ENCODE results near the gene PTPRD.
"Not testable (repeated sequence)": the region's sequence is repeated elsewhere in the genome, so short reads cannot be mapped to it uniquely, and the experiment has no call there.

The PTPRD gene

DNA sequence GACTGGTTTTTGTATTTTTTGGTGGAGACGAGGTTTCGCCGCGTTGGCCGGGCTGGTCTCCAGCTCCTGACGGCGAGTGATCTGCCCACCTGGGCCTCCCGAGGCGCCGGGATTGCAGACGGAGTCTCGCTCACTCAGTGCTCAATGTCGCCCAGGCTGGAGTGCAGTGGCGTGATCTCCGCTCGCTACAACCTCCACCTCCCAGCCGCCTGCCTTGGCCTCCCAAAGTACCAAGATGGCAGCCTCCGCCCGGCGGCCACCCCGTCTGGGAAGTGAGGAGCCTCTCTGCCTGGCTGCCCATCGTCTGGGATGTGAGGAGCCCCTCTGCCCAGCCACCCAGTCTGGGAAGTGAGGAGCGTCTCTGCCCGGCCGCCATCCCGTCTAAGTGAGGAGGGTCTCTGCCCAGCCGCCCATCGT, 163.6 kb downstream of the PTPRD start:
- not testable (repeated sequence) for DNase-seq

DNA sequence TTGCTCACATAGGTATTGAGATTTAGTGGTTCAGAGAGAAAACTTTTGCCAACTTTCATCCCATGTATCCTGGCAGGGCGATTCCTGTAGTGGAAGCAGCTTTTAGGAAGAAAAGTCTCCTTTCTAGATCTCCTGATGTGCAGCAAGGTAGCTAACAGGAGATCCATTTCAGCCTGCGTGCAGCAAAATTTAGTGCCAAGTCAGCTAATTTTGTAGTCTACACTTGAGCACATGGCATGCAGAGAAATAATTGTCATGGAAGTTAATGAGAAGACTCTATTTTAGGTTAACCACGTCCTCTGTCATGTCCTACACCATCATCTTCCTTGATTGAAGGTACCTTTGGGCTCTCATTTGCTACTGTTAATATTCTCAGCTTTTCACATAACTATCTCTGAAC, 165.8 kb downstream of the PTPRD start:
- no peak for DNase-seq

DNA sequence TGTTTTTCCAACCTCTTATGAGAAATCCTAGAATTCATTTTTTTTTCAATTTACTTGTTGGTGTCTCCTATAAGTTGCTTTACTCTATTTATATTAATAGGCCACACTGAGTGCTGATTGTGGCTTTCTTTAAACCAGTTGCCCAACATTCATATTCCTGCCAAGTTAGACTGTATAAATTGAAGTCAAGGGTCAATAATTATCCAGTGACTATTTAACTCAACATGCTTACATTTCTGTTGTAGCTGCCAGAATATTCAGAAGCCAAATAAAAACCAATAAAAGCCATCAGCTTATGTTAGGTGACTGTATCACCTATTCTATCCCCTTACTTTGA, 169.0 kb downstream of the PTPRD start:
- no peak for DNase-seq

DNA sequence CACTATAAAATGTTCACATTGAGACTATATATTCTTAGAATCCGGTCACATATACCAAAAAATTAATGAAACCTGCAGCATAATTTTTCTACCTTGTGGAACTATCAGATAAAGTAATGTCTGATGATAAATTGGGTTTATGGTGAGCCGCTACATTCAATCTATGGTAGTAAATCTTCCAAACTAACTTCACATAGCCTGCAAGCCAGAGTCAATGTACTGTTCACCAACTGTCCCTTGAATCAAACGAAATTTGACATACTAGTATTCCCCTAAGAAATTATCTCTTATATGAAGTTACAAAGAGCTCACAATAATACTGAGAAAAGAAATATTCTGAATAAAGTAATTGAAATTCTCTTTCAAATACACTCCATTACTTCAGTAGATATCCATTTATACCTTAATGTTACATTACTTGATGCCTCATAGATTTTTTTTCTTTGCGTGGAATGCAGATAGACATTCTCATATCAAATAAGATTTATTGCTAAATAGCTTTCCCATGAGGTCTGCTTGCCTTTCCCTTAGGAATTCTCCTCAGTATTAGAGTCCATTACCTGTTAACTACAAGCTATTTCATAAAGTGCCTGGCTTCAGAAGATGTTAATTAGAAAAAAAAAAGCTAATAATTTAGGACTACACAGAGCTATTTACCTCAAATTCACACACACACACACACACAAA, 169.5 kb downstream of the PTPRD start:
- DNase-seq: no peak

DNA sequence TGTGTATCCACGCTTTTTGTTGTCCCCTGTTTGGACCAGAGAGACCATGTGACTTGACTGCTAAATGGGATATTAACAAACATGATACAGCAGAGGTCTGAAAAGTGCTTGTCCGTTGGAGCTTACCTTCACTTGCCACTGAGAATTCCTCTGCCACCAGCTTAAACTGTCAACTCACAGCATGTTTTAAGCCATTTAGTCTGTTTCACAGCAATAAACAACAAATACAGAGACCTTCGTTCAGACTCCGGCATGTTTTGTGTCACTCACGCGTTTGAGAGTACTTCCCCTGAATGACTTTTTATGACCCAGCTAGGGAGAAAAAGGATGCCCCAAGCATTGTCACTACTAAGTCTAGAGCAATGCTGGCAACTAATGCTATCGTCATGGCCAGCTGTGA, 173.8 kb downstream of the PTPRD start:
- no peak for DNase-seq

DNA sequence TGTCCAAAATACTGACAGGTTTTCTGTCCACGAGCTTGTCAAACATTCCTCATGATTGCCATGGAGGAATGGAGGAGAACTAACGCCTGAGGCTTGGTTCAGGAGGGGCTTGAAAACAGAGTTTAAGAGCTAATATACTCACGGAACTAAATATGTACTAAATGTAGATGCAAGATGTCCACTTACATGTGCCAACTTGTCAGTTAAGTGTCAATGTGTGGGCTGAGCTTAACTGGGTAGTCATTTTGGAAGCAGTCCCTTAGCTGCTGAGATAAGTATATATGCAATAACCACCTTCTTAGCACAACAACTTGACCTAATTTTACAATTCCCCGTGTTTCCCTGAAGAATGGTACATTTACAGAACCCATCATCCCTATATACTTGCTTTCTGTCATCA, 176.0 kb downstream of the PTPRD start:
- no peak for DNase-seq

DNA sequence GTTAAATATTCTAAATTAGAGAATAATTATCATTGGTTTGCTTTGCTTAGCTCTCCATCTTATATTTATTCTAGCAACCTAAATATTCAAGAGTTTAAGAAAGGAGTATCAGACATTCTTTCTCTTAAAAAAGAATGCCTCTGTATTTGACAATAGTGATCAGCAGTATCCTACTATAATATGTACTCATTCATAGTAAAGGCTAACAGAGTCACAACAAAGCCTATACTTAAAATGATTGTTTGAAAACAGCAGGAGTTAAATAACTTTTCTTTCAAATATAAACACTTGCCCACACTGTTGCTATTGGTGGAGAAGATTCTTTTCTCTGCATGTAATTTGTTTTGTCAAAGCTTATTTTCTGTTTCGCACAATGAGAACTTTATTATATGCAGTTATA, 178.4 kb downstream of the PTPRD start:
- no peak for DNase-seq

DNA sequence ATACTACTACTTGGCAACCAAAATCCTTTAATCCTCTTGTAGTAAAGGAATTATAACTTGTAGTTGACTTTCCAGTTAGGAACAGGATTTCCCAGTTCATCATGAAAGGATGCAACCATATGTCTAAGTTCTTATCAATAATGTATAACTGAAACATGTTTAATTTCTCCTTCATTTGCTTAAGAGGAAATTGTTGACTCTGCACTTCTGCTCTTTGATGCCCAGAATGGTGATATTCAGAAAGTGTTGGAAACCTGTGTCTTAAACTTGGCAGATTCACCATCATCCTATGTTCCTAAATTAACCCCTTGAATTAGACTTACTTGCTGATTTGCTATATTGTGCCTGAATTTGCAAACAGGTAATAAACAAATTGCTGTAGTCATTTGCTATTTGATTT, 201.5 kb downstream of the PTPRD start:
- DNase-seq: no peak

DNA sequence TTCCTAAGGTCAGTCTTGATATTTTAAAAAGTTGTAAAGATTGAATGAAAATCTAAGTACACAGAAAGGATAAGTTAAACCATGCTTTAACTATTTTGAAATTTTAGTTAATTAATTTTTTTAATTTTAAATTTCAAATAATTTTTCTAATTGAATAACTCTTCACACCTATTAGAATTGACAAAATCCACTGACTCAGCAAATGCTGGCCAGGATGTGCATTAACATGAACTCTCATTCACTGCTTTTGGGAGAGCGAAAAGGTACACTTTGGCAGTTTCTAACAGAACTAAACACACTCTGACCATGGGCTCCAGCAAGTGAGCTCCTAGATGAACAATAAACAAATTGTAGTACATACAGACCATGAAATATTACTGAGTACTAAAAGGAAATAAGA, 209.5 kb downstream of the PTPRD start:
- no peak for DNase-seq

DNA sequence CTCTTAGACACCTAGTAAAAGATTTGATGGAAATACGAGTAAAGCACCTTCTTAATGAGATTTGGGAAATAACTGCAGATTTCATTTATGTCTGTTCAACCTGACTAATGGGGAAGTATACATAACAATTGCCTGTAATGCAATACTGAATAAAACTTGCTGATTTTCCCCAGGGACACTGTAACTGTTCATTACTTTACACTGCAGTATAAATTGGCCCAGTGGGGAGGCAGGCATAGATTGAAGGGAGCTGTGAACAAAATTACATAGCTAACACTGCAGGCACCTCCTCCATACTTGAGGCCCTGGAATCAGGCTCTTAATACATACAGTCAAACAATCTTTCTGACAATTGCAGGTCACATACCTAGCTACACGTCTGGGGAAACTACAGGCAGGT, 216.2 kb downstream of the PTPRD start:
- no peak for DNase-seq

DNA sequence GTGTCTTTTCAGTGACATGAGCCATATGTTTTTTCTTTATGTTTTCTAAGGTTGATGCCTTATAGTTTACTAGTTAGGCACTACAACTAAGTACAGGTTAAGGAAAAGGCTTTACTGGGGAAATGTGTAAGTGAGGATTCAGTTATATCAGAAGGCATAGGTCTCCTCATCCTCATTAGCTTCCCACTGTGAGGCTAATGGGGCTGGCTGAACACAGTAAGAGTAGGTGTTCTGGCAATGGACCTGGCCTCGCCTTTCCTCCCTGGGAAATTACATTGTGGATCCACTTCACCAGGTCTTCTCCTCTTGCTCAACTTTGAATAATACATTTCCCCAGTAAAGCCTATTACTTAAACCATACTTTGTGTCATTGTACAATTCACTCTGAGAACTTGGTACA, 225.5 kb downstream of the PTPRD start:
- DNase-seq: no peak

DNA sequence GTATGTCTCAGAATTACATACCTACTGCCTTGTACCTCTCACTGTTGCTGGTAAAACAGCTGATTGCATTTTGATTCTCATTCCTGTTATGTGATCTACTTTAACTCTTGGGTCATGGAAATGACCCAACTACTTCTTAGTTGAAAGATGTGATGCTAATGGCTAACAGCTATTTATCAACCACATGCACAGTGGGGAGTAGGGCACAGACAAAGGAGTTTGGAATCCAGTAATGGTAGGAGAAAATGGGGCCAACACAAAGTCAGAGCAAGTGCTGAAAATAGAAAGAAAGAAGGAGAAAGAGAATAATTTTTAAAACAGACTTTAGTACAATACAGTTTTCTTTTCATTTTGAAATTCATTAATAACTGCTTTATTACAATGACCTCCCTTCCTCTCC, 241.0 kb downstream of the PTPRD start:
- no peak for DNase-seq

DNA sequence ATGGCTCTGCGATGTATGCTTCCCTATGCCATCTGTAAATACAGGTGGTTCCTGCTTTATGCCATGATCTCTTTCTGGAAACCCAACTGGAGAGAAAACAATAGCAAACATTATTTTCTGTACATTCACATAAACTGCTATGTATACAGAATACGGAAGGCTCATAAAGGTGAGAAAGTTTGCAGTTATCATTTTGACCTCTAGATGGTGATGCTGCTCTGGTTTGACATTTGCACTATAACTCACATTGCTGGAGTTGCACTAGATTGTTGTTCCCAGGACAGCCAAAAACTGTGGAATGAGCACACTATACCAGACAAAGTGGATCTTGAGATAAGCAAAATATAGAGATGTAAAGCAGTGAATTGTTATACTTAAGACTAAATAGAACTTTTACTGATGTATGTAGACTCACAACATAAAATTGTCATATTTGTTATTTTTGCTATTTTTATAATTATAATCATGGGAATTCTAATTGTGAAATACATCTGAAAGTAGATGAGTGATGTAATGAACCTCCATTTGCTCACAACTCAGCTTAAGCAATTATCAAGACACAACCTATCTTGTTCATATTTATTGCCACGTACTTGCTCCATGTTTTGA, 246.5 kb downstream of the PTPRD start:
- no peak for DNase-seq

DNA sequence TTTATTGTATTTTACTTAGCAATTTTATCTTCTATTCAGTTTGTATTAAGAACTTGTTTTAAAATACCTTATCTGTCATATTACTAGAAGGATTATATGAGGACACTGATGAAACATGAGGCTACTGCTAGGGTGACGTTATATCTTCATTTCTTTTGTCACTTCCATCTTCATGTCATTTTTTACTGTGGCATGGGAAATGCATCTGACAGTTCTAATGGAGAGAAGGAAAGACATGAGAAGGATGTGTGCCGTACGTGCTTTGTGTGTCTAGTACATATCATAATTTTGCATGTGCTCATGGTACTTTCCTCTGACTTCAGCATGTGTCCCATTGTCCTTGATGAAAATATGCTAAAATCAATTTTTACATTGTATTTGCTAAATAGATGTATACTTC, 258.2 kb downstream of the PTPRD start:
- no peak for DNase-seq

DNA sequence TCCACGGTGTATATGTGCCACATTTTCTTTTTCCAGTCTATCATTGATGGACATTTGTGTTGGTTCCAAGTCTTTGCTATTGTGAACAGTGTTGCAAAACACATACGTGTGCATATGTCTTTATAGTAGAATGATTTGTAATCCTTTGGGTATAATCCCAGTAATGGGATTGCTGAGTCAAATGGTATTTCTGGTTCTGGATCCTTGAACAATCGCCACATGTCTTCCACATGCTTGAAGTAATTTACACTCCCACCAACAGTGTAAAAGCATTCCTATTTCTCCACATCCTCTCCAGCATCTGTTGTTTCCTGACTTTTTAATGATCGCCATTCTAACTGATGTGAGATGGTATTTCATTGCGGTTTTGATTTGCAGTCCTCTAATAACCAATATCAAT, 267.2 kb downstream of the PTPRD start:
- not testable (repeated sequence) for DNase-seq

DNA sequence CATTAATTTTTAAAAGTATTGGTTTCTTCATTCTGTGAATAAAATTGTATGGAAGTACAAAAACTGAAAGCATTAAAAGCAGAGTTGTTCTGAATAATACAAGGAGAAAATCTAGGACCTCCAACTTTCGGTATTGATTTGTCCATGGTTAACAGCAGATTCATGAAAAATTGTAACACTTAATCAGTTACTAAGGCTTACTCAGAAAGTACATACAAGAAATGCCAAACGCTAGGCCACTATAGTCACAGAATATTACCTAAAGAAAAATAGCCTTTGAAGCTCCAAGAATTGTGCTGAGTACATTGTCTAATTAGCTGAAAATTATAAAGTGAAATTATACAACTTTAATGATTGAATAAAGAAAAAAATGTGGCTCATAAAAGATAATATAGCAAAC, 271.7 kb downstream of the PTPRD start:
- no peak for DNase-seq

DNA sequence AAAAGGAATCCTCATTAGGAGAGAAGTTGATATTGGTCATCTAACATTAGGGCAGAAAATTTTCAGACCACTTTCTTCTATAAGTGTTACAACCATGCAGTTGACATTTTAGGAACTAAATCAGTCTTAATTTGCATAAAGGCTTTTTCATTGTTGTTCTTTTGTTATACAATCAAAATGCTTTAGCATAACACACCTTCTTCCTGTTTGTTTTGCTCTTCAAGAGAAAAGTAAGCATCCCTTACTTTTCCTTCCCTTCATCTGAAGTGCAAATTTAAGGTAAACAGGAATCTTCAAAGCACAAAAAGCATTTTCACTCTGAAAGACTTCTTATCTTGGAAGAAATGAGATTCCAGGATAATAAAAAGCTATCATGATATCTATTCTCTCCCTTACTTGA, 273.6 kb downstream of the PTPRD start:
- no peak for DNase-seq

DNA sequence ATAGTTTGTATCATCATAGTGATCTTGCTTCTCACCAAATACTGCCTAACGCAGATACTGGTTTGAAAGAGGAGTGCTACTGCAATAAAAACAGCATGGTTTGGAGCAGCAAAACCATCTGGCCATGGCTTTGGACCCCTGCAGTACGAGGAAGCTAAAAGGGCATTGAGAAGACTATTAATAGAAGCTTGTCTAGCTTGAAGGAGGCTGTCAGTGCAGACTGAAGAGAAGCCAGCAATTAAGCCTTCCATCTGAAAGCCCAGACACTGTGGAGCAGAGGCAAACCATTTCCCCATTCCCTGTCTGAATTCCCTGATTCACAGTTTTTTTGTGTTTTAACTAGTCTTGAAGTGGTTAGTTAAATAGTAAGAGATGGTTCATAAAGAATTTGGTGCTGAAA, 281.6 kb downstream of the PTPRD start:
- no peak for DNase-seq

DNA sequence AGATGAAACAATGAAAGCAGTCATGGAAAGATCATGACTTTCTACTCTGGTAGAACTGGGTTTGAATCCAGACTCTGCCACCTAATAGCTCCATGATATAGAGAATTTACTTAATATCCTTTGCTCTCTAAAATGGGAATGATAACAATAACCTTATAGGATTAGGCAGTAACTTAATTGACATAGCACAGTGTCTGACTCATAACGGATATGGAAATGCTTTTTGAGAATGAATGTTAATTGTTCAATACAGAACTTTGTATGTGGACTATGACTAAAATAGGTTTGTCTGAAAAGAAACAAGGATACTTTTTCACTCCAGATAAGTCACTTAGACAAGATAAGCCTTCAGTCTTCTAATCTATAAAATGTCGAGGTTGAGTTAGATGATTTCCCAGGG, 330.7 kb downstream of the PTPRD start:
- no peak for DNase-seq

DNA sequence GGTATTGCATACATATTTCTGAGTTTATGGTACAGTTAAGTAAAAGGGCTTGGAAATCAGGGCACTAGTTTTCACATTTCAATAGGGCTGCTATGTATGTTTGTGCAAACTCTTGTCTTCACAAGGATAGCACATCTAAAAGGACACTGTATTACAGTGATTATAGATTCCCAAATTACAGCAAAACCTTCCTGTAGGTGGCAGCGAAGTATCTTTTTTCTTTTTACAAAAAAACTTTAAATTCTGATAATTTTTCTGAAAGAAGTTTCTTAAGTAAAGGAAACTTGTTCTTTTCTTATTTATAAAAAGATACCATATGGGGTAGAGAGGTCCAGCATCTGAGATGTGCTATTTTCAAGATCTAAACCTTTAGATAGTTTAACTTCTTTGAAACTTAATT, 337.8 kb downstream of the PTPRD start:
- DNase-seq: no peak

DNA sequence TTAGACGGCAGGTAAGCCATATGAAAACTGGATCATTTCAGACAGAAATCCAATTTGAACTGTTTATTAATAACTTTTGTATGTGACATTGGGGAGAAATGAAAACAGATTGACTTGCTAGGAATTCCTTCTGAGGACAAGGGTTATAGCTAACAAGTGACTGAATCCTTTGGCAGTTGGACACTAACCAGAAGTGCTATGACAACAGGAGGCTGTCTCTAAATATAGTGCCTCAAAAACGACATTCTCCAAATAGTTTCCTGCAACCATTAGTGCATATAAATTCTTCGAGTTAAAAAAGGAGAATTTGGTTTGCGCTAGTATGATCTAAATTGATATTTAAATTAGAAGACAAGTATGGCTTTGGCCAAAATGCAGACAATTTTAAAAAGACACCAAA, 338.6 kb downstream of the PTPRD start:
- DNase-seq: no peak

DNA sequence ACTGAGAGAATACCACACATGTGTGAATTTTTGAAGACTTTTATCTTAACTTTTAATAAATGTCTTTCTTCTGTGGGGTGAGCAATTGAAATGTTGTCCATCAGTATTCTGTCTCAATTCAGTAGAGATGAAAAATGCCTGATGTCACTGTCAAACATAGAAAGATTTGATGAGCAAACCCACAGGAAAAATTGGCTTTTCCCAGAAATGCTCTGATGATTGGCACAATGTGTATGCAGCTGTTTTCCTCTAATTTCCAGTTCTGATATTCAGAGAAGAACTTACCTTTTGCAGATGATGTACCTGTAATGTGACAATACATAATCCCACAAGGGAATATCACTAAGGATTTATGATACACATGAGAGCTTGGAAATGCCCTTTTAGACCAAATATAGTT, 340.0 kb downstream of the PTPRD start:
- DNase-seq: no peak

DNA sequence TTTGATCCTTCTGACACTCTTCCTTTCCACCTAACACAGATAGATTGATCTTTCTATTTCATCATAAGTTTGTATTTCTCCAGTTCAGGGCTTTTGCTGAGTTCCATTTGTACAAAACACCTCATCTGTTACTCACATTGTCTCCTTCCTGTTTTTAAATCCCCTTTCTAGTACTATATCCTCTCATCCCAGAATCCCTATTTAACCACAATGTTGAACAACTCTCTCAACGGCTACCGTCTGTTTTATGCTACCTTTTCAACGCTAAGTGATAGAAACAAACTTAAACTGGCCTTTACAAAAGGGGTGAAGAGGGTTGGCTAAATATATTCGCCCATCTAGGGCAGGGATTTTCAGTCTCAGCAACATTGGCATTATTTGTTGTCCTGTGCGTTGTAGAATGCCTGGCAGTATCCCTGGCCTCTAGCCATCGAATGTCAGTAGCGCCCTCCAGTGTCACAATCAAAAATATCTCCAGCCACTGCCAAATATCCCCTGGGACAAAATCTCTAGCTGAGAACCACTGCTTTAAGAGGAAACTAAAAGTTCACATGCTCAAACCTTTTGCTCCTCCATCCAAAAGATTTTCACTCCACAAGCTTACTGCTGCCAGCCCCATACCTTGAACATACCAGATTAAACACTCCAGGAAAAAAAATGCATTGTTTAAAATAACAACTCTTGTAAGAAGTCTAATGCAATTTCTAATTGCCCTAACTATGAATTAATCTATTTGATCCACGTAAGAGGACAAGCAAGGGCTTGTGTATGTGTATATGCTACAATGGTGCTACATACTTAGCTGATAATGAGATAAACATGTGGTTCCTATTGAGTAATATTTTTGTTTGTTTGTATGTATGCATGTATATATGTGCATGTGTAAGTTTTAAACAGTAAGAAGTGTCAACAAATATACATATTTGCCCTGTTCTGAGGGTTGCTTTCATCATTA, 344.0 kb downstream of the PTPRD start:
- DNase-seq: no peak

DNA sequence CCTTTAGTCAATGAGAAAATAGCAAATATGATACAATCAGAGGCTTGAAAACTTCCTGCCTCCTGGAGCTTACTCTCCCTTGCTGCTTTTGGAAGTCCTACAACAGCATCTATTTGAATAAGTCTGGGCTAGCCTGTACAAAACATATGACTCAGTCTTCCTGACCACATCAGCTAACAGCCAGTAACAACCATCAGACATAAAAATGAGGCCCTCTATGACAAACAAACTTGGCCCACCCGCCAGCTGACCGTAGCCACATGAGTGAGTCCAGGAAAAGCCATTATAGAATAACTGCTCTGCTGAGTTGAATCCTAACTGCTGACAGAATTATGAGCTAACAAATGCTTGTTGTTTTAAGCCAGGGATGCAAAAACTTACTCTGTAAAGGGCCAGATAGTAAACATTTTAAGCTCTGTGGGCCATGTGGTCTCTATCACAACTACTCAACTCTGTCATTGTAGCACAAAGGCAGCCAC, 347.6 kb downstream of the PTPRD start:
- DNase-seq: no peak
